Kidney epithelial cell (primary cell): Measurements from ENCODE around the gene GGPS1. TPM values are rescaled to one million over a fixed set of nuclear protein-coding genes. Genes with fewer than 3 reads are reported as not detected.
"Not testable (repeated sequence)": the region's sequence is repeated elsewhere in the genome, so short reads cannot be mapped to it uniquely, and the experiment has no call there.

Source experiments
- DNase-seq: peaks from one replicate; pipeline ENCODE4 v3.0.0-alpha.2; 2010; ENCODE audit warnings: low read depth
- H3K27me3 ChIP-seq: 2 replicates; pipeline ENCODE4 v1.6.0; 2011; ENCODE audit warnings: low read length; ENCODE audit not compliant: control insufficient read depth, insufficient read depth
- H3K36me3 ChIP-seq: 2 replicates; pipeline ENCODE4 v1.5.1; 2011; ENCODE audit warnings: low read length; ENCODE audit not compliant: control insufficient read depth, insufficient read depth
- H3K4me3 ChIP-seq: 2 replicates; pipeline ENCODE4 v1.5.1; 2011; ENCODE audit warnings: low read depth, mild to moderate bottlenecking, control low read depth, low read length
- total RNA-seq: library from RNA; depleted of rRNA; stranded (reverse); fragments of >200 nt; gene quantifications from 2 replicates; pipeline ENCODE4 v1.2.3, GENCODE V29; 2015
- TF ChIP-seq, protein P1 (sequence below): IDR thresholded peaks from 2 replicates; pipeline ENCODE4 v1.5.1; 2011; ENCODE audit warnings: mild to moderate bottlenecking, moderate library complexity, low read length, control low read depth, inconsistent platforms; ENCODE audit not compliant: insufficient read depth, poor library complexity, severe bottlenecking

The GGPS1 gene
- total RNA-seq, 1 donor from 2014 or later, result 34.9 TPM

DNA sequence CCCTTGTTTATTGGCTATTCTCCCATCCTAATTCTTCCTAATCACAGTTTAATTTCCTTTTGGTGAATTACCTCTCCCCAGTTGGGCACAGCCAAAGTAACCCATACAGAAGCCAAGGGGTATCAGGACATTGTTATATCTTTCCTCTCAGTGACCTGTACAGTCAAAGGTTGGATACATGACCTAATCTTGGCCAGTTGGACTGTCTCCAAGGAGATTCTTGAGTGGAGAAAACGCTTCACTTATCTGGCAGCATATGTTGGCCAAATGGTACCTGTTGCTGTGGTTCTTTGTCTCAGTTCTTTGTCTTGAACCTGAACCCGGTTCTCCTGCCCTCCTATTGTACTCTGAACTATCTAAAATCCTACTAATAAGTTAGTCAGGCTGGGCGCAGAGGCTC lies 23.5 kb downstream of the GGPS1 start:
- H3K27me3 ChIP-seq, result no peaks in the 10 kb centered on the region
- H3K36me3 ChIP-seq, result no peaks in the 10 kb centered on the region
- no peak overlapping the region for H3K4me3 ChIP-seq
- no peak for DNase-seq
- TF ChIP-seq, protein P1, sequence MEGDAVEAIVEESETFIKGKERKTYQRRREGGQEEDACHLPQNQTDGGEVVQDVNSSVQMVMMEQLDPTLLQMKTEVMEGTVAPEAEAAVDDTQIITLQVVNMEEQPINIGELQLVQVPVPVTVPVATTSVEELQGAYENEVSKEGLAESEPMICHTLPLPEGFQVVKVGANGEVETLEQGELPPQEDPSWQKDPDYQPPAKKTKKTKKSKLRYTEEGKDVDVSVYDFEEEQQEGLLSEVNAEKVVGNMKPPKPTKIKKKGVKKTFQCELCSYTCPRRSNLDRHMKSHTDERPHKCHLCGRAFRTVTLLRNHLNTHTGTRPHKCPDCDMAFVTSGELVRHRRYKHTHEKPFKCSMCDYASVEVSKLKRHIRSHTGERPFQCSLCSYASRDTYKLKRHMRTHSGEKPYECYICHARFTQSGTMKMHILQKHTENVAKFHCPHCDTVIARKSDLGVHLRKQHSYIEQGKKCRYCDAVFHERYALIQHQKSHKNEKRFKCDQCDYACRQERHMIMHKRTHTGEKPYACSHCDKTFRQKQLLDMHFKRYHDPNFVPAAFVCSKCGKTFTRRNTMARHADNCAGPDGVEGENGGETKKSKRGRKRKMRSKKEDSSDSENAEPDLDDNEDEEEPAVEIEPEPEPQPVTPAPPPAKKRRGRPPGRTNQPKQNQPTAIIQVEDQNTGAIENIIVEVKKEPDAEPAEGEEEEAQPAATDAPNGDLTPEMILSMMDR, result no peak

DNA sequence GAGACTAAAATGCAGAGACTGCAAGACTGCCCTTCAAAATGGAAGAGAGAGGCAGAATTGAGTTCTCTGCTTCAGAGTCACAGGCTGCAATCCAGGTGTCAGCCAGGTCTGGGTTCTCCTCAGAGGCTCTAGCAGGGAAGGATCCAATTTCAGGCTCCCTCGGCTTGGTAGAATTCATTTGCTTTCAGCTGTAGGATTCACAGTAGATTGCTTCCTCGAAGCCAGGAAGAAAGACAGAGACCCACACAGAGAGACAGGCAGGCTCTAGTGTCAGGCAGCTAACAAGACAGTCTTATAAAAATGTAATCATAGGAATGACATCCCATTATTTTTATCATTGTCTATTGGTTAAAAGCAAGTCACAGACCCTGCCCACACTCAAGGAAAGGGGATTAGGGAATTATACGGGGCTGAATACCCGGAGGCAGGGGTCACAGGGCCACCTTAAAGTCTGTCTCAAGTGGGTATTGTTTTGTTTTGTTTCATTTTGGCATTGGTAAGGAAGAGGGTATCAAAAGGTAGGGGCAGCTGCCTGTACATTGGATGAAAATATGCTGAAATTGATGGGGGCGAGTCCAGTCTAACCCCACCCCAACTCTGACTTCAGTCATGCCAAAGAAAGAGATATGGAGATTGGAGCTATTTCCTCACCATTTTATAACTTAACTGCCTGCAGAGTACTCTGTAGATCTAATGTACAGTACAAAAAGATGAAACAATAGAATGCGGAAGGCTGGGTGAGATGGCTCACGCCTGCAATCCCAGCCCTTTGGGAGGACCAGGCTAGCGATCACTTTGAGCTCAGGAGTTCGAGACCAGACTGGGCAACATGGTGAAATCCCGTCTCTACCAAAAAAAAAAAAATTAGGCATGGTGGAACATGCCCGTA lies 29.4 kb downstream of the GGPS1 start:
- Histone ChIP-seq H3K4me3 (no peak overlapping the region), H3K36me3 (no peaks in the 10 kb centered on the region), H3K27me3 (no peaks in the 10 kb centered on the region)
- DNase-seq, result no peak
- TF ChIP-seq, protein P1, result no peak

DNA sequence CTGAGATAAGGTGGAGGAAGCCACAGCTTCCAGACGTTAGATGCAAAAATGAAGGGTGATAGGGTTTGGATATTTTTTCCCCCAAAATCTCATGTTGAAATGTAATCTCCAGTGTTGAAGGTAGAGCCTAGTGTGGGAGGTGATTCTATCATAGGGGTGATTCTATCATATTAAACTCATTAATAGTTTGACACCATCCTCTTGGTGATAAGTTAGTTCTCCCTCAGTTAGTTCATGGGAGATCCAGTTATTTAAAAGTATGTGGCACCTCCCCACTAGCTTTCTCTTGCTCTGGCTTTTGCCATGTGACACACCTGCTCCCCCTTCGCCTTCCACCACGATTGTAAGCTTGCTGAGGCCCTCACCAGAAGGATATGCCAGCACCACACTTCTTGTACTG lies 30.5 kb downstream of the GGPS1 start:
- no peaks in the 10 kb centered on the region for H3K27me3 ChIP-seq
- H3K36me3 ChIP-seq, result no peaks in the 10 kb centered on the region
- no peak overlapping the region for H3K4me3 ChIP-seq
- TF ChIP-seq, protein P1, result no peak
- DNase-seq, result no peak

DNA sequence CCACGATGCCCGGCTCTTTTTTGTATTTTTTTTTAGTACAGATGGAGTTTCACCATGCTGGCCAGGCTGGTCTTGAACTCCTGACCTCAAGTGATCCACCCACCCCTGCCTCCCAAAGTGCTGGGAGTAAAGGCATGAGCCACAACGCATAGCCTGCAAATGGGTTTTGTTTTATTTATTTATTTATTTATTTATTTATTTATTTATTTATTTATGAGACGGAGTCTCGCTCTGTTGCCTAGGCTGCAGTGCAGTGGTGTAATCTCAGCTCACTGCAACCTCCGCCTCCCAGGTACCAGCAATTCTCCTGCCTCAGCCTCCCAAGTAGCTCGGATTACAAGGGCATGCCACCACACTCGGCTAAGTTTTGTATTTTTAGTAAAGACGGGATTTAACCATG lies 35.8 kb downstream of the GGPS1 start:
- not testable (repeated sequence) for DNase-seq, H3K27me3 ChIP-seq, H3K36me3 ChIP-seq, H3K4me3 ChIP-seq

DNA sequence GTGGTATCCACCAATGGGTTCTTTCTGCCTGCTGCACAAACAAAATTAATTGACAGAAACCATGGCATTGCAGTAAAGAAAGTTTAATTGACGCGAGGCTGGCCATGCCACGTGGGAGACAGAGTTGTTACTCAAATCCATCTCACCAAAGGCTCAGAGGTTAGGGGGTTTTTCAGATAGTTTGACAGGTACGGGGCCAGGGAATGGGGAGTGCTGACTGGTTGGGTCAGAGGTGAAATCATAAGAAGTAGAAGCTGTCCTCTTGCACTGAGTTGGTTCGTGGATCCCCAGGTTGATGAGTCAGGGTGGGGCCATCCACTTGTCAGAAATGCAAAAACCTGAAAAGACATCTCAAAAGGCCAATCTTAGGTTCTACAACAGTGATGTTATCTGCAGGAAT lies 37.9 kb downstream of the GGPS1 start:
- no peak overlapping the region for H3K4me3 ChIP-seq
- TF ChIP-seq, protein P1, result no peak
- no peak for DNase-seq

DNA sequence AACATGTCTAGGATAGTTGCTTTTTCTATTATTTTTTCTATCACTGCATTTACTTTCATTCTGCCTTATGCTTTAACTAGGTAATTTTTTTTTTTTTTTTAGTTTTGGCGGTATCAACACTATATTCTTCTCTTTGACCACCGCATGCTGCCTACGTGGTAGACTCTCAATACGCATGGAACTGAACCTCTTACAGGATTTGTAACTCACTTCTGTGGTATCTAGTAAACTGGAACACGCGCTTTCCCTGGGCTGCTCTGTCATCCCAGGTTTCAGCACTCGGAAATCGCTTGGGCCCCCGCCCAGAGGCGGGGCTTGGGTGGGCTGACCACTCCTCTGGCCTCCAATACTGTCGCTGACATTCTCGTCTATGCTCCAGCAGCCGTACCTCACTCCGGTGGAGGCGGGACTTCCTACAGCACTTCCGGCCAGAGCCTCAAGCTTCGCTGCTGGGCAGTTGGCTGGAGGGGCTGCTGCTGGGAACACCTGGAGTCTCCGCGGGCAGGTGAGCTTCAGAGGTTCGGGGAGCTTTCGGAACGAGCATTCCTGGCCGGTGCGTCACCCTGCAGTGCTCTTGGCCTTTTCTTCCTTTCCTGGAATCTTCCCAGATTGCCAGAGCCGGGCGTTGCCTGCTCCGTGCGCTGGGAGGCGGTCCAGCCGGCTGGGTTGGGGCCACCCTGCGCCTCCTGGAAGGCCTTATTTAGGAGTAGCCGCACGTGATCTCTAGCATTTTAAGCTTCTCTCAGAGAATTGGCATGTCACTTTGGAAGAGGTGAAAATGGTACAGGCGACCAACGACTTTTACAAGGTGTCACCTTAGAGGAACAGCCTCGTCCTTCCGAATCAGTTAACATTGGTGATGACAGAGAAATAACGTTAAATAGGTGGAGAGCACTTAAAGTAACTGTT lies 38.9 kb downstream of the GGPS1 start, which contains the start of gene TBCE:
Gene TBCE (plus strand): TSS at position 428 of the 909 bp plus-strand sequence. CDS start 12,623 bp downstream, outside the sequence.
- DNase-seq, result peak; percentile 95
- peak within 1 kb of the TSS; percentile 80 for H3K4me3 ChIP-seq
- no peaks in the 10 kb centered on the region for H3K36me3 ChIP-seq
- TF ChIP-seq, protein P1, result peak; percentile 18
- H3K27me3 ChIP-seq, result no peaks in the 10 kb centered on the region

More for the DNA sequence above, 37.9 kb downstream of the GGPS1 start:
- H3K27me3 ChIP-seq, result no peaks in the 10 kb centered on the region
- no peaks in the 10 kb centered on the region for H3K36me3 ChIP-seq
